ENCODE measurements around the gene PRSS21. TPM values are rescaled to one million over a fixed set of nuclear protein-coding genes. Genes with fewer than 3 reads are reported as not detected.

Gene PRSS21
- total and polyA plus RNA-seq, 4 donors, result 0.18 to 1.0 (median 0.26) TPM; not detected in 1

- peak; percentile 90 for DNase-seq (ENCODE audit: low spot score)
- Histone ChIP-seq H3K9me3 (ENCODE audit: control insufficient read depth in 4 of 4, low read length in 3 of 4) (no peaks in the 10 kb centered on the region), H3K9ac (ENCODE audit: low read depth in 1 of 2, low read length in 2 of 2) (peak within 1 kb of the TSS; percentile 86 to 89), H3K4me1 (ENCODE audit: control insufficient read depth in 4 of 4, insufficient read depth in 4 of 4, low read length in 3 of 4) (peaks cover 10 to 24% (median 18%) of the 10 kb centered on the region in 4 donors), H3K36me3 (ENCODE audit: control insufficient read depth in 4 of 4, insufficient read depth in 3 of 4, low read depth in 1 of 4, low read length in 3 of 4) (peaks cover 2 to 18% (median 5%) of the 10 kb centered on the region in 4 donors), H3K4me3 (ENCODE audit: low read depth in 1 of 3, low read length in 3 of 3) (peak within 1 kb of the TSS; percentile 90 to 95 (median 93)), H3K27me3 (ENCODE audit: control insufficient read depth in 4 of 4, insufficient read depth in 4 of 4, low read length in 3 of 4) (no peaks in the 10 kb centered on the region), H3K27ac (ENCODE audit: low read depth in 1 of 2, low read length in 2 of 2) (peak within 1 kb of the TSS; percentile 91 to 99)
- WGBS, result under 1% methylated on average over 70 of the region's 70 CpGs
- no peak for TF ChIP-seq JUND (IDR thresholded peaks at IDR 0.05)
- peak; percentile 30 for TF ChIP-seq NR2F2 (IDR thresholded peaks at IDR 0.05)
- TF ChIP-seq YY1 (IDR thresholded peaks at IDR 0.05), result peak; percentile 98
Observed at GRCh38 chr16:2777231-2777902, 39.7 kb upstream of the PRSS21 start, which contains the start of gene ELOB. ELOB (minus strand) TSS chr16:2777280; CDS start chr16:2777239, 41 bp downstream.

GRCh38 chr16:2777903-2778629 is 39.0 kb upstream of the PRSS21 start:
- no peak for DNase-seq (ENCODE audit: low spot score)
- Histone ChIP-seq H3K9me3 (ENCODE audit: control insufficient read depth in 4 of 4, low read length in 3 of 4) (no peaks in the 10 kb centered on the region), H3K27me3 (ENCODE audit: control insufficient read depth in 4 of 4, insufficient read depth in 4 of 4, low read length in 3 of 4) (no peaks in the 10 kb centered on the region), H3K4me3 (ENCODE audit: low read depth in 1 of 3, low read length in 3 of 3) (peak overlapping the region; percentile 85 to 95 (median 90)), H3K27ac (ENCODE audit: low read depth in 1 of 2, low read length in 2 of 2) (peak overlapping the region; percentile 91 to 99), H3K4me1 (ENCODE audit: control insufficient read depth in 4 of 4, insufficient read depth in 4 of 4, low read length in 3 of 4) (peaks cover 10 to 24% (median 18%) of the 10 kb centered on the region in 4 donors), H3K36me3 (ENCODE audit: control insufficient read depth in 4 of 4, insufficient read depth in 3 of 4, low read depth in 1 of 4, low read length in 3 of 4) (peaks cover 0 to 15% (median 4%) of the 10 kb centered on the region in 4 donors), H3K9ac (ENCODE audit: low read depth in 1 of 2, low read length in 2 of 2) (peak overlapping the region; percentile 86 to 89)
- WGBS, result 15% methylated on average over 27 of the region's 27 CpGs
- TF ChIP-seq JUND (IDR thresholded peaks at IDR 0.05) (no peak), NR2F2 (IDR thresholded peaks at IDR 0.05) (no peak), TAF1 (conservative IDR thresholded peaks at IDR 0.05) (no peak), ZBTB33 (IDR thresholded peaks at IDR 0.05) (no peak), HNF4A (conservative IDR thresholded peaks at IDR 0.05) (no peak), HNF4G (IDR thresholded peaks at IDR 0.05) (no peak), FOXA1 (IDR thresholded peaks at IDR 0.05) (no peak), FOXA2 (IDR thresholded peaks at IDR 0.05) (no peak), MAX (IDR thresholded peaks at IDR 0.05) (no peak), YY1 (IDR thresholded peaks at IDR 0.05) (no peak), ATF3 (IDR thresholded peaks at IDR 0.05) (no peak), SP1 (IDR thresholded peaks at IDR 0.05) (no peak), GABPA (IDR thresholded peaks at IDR 0.05 in 1 of 2, conservative IDR thresholded peaks at IDR 0.05 in 1 of 2) (no peak), CTCF (IDR thresholded peaks at IDR 0.05; ENCODE audit: low read depth, low read length, missing input control) (no peak), REST (IDR thresholded peaks at IDR 0.05) (no peak), EGR1 (IDR thresholded peaks at IDR 0.05; ENCODE audit: low read depth in 2 of 2) (no peak), RXRA (IDR thresholded peaks at IDR 0.05) (no peak), RAD21 (IDR thresholded peaks at IDR 0.05) (no peak)

Measured in liver (tissue), 9 donors.